DOHH2 (cell line): ENCODE measurements around the gene STX16.

ENCODE experiments used
- H3F3A ChIP-seq: fragments of 200-600 bp; sonication (generic), shearing (Covaris generic); 2 replicates; pipeline ENCODE4 v1.6.0; 2016; ENCODE audit warnings: antibody characterized with exemption, mild to moderate bottlenecking; ENCODE audit not compliant: control insufficient read depth, insufficient read depth
- H3K27ac ChIP-seq: fragments of 200-600 bp; sonication (generic); 2 replicates; pipeline ENCODE4 v1.5.1; 2014; ENCODE audit warnings: low read depth, mild to moderate bottlenecking, low read length, moderate library complexity
- H3K27me3 ChIP-seq: fragments of 200-600 bp; sonication (generic); 2 replicates; pipeline ENCODE4 v1.6.1; 2014; ENCODE audit warnings: mild to moderate bottlenecking, low read length, mixed read lengths; ENCODE audit not compliant: control insufficient read depth
- H3K36me3 ChIP-seq: fragments of 200-600 bp; sonication (generic); 2 replicates; pipeline ENCODE4 v1.6.1; 2014; ENCODE audit warnings: mild to moderate bottlenecking, low read length, moderate library complexity, mixed read lengths; ENCODE audit not compliant: control insufficient read depth
- H3K4me1 ChIP-seq: fragments of 200-600 bp; sonication (generic); 2 replicates; pipeline ENCODE4 v1.6.1; 2014; ENCODE audit warnings: mild to moderate bottlenecking, low read length, mixed read lengths; ENCODE audit not compliant: control insufficient read depth
- H3K4me2 ChIP-seq: fragments of 200-600 bp; sonication (generic); 2 replicates; pipeline ENCODE4 v1.6.0; 2014; ENCODE audit warnings: mild to moderate bottlenecking, low read length, moderate library complexity
- H3K4me3 ChIP-seq: fragments of 200-600 bp; sonication (generic); 2 replicates; pipeline ENCODE4 v1.5.1; 2014; ENCODE audit warnings: mild to moderate bottlenecking, low read length, mixed read lengths
- H3K79me2 ChIP-seq: fragments of 200-600 bp; sonication (generic); 2 replicates; pipeline ENCODE4 v1.6.1; 2014; ENCODE audit warnings: mild to moderate bottlenecking, low read length, mixed read lengths; ENCODE audit not compliant: control insufficient read depth
- H3K9me2 ChIP-seq: fragments of 200-600 bp; sonication (generic); replicated peaks from 2 replicates; pipeline ENCODE4 v1.6.1; 2014; ENCODE audit warnings: mild to moderate bottlenecking, low read length, mixed read lengths; ENCODE audit not compliant: control insufficient read depth
- H3K9me3 ChIP-seq: fragments of 200-600 bp; sonication (generic); 2 replicates; pipeline ENCODE4 v1.6.1; 2014; ENCODE audit warnings: antibody characterized with exemption, low read length, mixed read lengths; ENCODE audit not compliant: control insufficient read depth, insufficient read depth
- H4K20me1 ChIP-seq: fragments of 200-600 bp; sonication (generic); 2 replicates; pipeline ENCODE4 v1.6.0; 2014; ENCODE audit warnings: low read depth, mild to moderate bottlenecking, antibody characterized with exemption, low read length, moderate library complexity; ENCODE audit not compliant: control insufficient read depth, insufficient read depth
- CTCF ChIP-seq: fragments of 200-600 bp; sonication (generic); IDR thresholded peaks from one replicate; pipeline ENCODE4 v1.5.1; 2014; ENCODE audit warnings: antibody characterized with exemption, mild to moderate bottlenecking, low read depth, low read length; ENCODE audit not compliant: poor library complexity, severe bottlenecking
- EZH2phosphoT487 ChIP-seq: fragments of 200-600 bp; sonication (generic); IDR thresholded peaks from 2 replicates; pipeline ENCODE4 v1.6.1; 2017; ENCODE audit warnings: borderline replicate concordance, mild to moderate bottlenecking, antibody characterized with exemption, low read length, moderate library complexity, mixed read lengths

Gene STX16

GRCh38 chr20:58708246-58708931 is 57.3 kb downstream of the STX16 start:
- Histone ChIP-seq H3K9me2 (no peaks in the 10 kb centered on the region), H3K36me3 (no peaks in the 10 kb centered on the region), H3K27me3 (no peaks in the 10 kb centered on the region), H3K27ac (no peak overlapping the region), H3K4me3 (no peak overlapping the region), H3K4me2 (no peak overlapping the region), H3K4me1 (no peaks in the 10 kb centered on the region), H3K79me2 (no peaks in the 10 kb centered on the region), H3F3A (no peaks in the 10 kb centered on the region), H3K9me3 (no peaks in the 10 kb centered on the region), H4K20me1 (no peaks in the 10 kb centered on the region)
- no peak for TF ChIP-seq EZH2phosphoT487
- no peak for TF ChIP-seq CTCF

GRCh38 chr20:58709013-58709702 is 58.1 kb downstream of the STX16 start:
- Histone ChIP-seq H3K4me3 (no peak overlapping the region), H3K27me3 (no peaks in the 10 kb centered on the region), H4K20me1 (no peaks in the 10 kb centered on the region), H3K4me1 (no peaks in the 10 kb centered on the region), H3K36me3 (no peaks in the 10 kb centered on the region), H3K9me3 (no peaks in the 10 kb centered on the region), H3K9me2 (no peaks in the 10 kb centered on the region), H3K79me2 (no peaks in the 10 kb centered on the region), H3K27ac (no peak overlapping the region), H3K4me2 (no peak overlapping the region), H3F3A (no peaks in the 10 kb centered on the region)
- no peak for TF ChIP-seq EZH2phosphoT487
- no peak for TF ChIP-seq CTCF

- no peak for TF ChIP-seq CTCF
- no peak for TF ChIP-seq EZH2phosphoT487
- H3K4me2 ChIP-seq, result no peak overlapping the region
- H4K20me1 ChIP-seq, result no peaks in the 10 kb centered on the region
- no peaks in the 10 kb centered on the region for H3K4me1 ChIP-seq
- no peaks in the 10 kb centered on the region for H3K36me3 ChIP-seq
- no peaks in the 10 kb centered on the region for H3K27me3 ChIP-seq
- no peaks in the 10 kb centered on the region for H3F3A ChIP-seq
- H3K9me3 ChIP-seq, result no peaks in the 10 kb centered on the region
- H3K4me3 ChIP-seq, result no peak overlapping the region
- H3K9me2 ChIP-seq, result no peaks in the 10 kb centered on the region
- no peak overlapping the region for H3K27ac ChIP-seq
- no peaks in the 10 kb centered on the region for H3K79me2 ChIP-seq
Measured at GRCh38 chr20:58709703-58710039, 58.6 kb downstream of the STX16 start.
